Epithelial cell of esophagus (primary cell): Measurements from ENCODE around the gene OR6N1.

Experiments used
- DNase-seq: peaks from one replicate; pipeline ENCODE4 v3.0.0; 2010; ENCODE audit warnings: low read depth
- H3K4me3 ChIP-seq: 2 replicates; pipeline ENCODE4 v1.5.1; 2011; ENCODE audit warnings: mild to moderate bottlenecking, low read length, control low read depth
- TF ChIP-seq, protein P1 (sequence below): IDR thresholded peaks from 2 replicates; pipeline ENCODE4 v1.5.1; 2011; ENCODE audit warnings: low read depth, mild to moderate bottlenecking, low read length, control low read depth, inconsistent platforms; ENCODE audit not compliant: insufficient read depth; ENCODE audit errors: missing control alignments

OR6N1 gene

DNA sequence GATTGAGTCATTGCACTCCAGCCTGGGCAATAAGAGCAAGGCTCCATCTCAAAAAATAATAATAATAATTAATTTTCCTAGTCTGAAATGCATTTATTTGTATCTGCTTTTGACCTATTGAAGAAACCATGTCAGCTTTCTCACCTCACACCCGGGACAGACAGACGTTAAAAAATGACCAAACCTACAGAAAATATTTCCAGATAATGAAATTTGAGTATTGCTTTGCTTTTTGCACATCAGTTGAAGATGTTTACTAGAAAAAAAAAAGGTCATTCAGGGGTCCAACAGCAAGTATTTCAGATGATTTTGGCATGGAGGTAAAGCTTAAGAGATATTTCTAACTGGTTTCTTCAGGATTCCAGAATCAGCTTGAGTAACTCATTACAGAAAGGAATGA is 17.6 kb downstream of the OR6N1 start, which contains the start of gene OR6K6:
Gene OR6K6, plus strand, starts transcription at position 301 of the 400 bp plus-strand sequence. CDS start 168 bp downstream, outside the sequence.
- no peak within 1 kb of the TSS for H3K4me3 ChIP-seq
- TF ChIP-seq, protein P1, sequence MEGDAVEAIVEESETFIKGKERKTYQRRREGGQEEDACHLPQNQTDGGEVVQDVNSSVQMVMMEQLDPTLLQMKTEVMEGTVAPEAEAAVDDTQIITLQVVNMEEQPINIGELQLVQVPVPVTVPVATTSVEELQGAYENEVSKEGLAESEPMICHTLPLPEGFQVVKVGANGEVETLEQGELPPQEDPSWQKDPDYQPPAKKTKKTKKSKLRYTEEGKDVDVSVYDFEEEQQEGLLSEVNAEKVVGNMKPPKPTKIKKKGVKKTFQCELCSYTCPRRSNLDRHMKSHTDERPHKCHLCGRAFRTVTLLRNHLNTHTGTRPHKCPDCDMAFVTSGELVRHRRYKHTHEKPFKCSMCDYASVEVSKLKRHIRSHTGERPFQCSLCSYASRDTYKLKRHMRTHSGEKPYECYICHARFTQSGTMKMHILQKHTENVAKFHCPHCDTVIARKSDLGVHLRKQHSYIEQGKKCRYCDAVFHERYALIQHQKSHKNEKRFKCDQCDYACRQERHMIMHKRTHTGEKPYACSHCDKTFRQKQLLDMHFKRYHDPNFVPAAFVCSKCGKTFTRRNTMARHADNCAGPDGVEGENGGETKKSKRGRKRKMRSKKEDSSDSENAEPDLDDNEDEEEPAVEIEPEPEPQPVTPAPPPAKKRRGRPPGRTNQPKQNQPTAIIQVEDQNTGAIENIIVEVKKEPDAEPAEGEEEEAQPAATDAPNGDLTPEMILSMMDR, result no peak
- no peak for DNase-seq

DNA sequence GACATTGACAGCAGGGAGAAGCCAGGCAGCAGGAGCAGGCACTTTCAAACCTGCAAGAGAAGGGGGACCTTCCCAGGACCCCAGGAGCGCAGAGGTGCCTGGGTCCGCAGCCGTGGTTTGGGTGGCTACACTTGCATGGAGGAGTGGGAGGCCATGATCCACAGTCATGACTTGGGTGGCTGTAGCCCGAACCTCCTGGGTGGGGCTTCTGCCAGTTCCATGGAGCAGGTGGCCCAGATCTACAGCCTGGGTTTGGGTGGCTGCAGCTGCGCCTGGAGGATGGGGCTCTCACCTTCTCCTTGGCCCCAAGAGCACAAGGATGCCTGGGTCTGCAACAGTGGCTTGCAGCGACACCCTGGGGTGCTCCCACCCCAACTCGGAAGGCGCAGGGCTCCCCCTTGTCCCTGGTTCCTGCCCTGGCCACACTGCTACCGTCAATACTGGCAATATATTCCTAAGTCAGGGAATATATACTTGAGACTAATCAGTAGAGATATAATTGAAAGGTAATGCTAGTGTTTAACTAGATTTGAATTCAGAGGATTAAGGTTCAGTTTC is 19.8 kb downstream of the OR6N1 start:
- TF ChIP-seq, protein P1, result no peak
- no peak overlapping the region for H3K4me3 ChIP-seq
- no peak for DNase-seq

DNA sequence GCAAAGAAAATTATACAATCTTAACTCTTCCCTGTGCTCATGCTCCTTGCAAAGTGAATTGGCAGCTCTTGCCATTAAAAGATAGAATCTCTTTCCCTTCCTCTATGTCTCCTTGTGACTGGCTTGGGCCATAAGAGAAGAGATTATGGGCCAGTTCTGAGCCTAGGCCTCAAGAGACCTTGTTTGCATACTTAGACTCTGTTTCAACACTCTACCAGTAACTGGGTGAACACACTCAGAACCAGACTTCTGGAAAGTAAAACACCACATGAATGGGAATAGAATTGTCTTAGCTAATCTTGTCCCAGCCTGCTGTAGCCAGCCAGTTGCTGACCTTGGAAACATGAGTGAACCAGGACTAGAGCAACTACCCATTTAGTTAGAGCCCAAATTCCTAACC is 36.1 kb downstream of the OR6N1 start:
- H3K4me3 ChIP-seq, result no peak overlapping the region
- DNase-seq, result no peak
- TF ChIP-seq, protein P1, result no peak

DNA sequence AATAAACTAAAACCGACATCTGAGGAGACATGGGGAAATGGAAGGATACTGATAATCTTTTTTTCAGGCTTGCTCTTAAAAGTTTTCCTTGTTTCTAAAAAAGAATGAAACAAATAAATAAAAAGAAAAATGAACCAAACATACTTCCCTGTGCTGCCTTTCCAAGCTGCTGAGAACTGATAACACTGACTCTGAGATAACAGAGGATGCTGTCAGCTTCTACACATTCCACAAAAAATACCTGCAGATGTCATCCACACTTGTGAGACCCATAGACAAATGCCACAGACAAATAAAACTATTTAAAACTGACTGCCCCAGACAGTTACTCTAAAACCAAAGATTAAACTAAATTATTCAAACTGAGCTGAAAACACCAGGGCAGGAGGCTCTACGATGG is 39.5 kb downstream of the OR6N1 start:
- H3K4me3 ChIP-seq, result no peak overlapping the region
- no peak for DNase-seq
- TF ChIP-seq, protein P1, result no peak

DNA sequence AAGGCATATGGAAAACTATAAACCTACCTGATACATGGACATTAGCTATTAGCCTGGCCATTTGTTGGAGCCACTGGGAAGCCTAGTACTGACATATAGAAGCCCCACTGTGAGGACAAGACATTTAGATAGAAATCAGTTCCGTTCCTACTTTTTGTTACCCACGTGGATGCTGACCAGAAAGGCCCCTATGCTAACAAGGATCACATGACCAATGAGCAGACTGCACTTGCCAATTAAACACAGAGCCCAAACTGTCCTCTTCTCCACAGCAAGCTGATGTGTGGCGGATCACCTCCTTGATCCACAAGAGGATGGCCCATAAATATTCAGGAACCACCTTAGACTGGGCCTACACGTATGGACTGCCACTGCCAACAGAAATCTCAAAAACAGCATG is 40.3 kb downstream of the OR6N1 start:
- TF ChIP-seq, protein P1, result no peak
- no peak overlapping the region for H3K4me3 ChIP-seq
- DNase-seq, result no peak

DNA sequence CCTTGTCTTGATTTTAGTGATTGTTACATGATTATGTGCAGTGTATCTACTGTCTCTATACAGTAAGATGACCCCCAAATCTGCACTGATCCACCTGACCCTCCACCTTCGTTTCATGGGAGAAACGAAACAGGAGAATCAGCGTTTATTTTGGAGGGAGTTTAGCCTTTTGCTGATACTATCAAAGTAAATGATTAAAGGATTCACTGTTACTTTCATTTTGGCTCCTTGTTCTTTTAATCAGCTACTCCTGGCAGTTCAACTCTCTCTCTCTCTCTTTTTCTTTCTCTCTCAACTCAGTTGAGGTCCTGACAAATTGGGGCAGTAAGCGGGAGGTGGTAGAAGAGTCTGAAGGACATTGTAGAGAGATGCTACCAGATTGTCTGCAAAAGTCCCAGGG is 41.5 kb downstream of the OR6N1 start:
- DNase-seq, result no peak
- H3K4me3 ChIP-seq, result no peak overlapping the region
- TF ChIP-seq, protein P1, result no peak

DNA sequence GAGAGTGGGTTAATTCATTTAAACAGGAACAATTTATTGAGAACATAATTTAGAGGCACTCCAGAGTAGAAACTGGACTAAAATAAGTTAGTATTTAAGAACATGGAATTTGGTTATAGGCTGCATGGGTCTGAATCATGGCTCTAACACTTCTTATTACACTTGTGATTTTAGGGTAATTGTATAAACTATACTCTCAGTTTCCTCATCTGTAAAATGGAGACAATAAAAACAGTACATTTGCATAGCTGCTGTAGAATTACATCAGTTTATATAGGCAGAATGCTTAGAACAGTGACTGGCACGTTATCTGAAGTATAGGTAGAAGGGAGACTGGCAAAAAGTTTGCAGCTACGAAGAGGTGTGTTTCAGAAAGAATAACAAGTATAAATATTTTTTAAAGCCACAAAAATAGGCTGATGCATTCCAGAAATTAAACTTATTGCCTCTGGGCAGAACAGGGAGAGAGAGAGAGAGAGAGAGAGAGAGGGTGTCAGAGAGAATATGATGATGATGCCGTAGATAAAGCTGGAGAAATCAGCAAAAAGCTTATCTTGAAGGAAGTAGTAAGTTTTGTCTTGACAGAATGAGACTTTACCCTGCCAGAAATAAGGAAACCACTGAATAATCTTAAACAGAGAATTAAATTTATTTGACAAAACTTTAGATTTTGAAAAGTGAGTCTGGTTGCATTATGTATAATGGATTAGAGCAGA is 43.3 kb downstream of the OR6N1 start:
- H3K4me3 ChIP-seq, result no peak overlapping the region
- TF ChIP-seq, protein P1, result no peak
- DNase-seq, result no peak
